NB4 (cell line): ENCODE measurements around the gene SLC9B1.

ENCODE experiments used
- DNase-seq: peaks from one replicate; pipeline ENCODE4 v3.0.0; 2010; ENCODE audit warnings: low read depth
- H3K4me3 ChIP-seq: one replicate; pipeline ENCODE4 v1.5.1; 2011; ENCODE audit warnings: mild to moderate bottlenecking, low read depth, low read length, moderate library complexity
- MYC ChIP-seq: IDR thresholded peaks from 2 replicates; pipeline ENCODE4 v1.6.1; 2011; ENCODE audit warnings: low read depth, low read length
- POLR2A ChIP-seq: IDR thresholded peaks from 2 replicates; pipeline ENCODE4 v1.6.1; 2011; ENCODE audit warnings: mild to moderate bottlenecking; ENCODE audit not compliant: insufficient read length; ENCODE audit errors: extremely low read depth
- TF ChIP-seq, protein P1 (sequence below): IDR thresholded peaks from 2 replicates; pipeline ENCODE4 v1.6.1; 2011; ENCODE audit warnings: low read depth, low read length
- TF ChIP-seq, protein P2 (sequence below): IDR thresholded peaks from one replicate; pipeline ENCODE4 v1.5.1; 2012; ENCODE audit warnings: low read depth, low read length

The SLC9B1 gene

DNA sequence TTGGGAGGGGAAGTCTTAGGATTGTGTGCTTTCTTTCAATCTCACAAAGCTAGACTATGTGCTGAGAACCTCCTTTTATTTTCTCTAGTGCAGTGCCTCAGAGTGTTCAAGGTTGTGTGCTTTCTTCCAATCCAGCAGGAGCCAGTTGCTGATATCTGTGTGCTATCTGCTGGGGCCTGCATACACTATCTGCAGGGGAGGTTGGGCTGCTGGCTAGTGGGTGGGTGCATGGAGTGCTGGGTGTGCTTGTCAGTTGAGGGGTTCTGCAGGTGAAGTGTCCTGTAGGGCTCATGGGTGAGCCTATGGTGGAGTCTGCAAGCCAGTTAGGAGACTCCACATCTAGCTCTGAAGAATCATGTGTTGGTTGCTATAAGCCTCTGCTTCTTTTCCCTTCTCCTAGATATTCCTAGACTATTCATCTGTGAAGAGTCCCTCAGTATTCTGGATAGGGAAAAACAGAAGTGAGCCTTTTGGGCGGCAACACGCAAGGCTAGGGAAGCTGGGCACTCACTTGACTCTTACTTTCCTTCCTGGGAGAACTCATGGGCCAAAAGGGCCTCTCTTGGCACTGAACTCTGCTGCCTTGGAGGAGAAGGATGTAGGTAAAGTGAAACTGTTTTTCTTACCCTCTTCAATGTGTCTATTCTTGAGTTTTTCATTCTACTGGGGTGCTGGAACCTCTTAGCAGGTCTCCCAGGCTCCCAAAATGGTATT lies 158.7 kb downstream of the SLC9B1 start:
- no peak overlapping the region for H3K4me3 ChIP-seq
- TF ChIP-seq, protein P1, sequence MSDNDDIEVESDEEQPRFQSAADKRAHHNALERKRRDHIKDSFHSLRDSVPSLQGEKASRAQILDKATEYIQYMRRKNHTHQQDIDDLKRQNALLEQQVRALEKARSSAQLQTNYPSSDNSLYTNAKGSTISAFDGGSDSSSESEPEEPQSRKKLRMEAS, result no peak
- TF ChIP-seq MYC (no peak), POLR2A (no peak)
- TF ChIP-seq, protein P2, sequence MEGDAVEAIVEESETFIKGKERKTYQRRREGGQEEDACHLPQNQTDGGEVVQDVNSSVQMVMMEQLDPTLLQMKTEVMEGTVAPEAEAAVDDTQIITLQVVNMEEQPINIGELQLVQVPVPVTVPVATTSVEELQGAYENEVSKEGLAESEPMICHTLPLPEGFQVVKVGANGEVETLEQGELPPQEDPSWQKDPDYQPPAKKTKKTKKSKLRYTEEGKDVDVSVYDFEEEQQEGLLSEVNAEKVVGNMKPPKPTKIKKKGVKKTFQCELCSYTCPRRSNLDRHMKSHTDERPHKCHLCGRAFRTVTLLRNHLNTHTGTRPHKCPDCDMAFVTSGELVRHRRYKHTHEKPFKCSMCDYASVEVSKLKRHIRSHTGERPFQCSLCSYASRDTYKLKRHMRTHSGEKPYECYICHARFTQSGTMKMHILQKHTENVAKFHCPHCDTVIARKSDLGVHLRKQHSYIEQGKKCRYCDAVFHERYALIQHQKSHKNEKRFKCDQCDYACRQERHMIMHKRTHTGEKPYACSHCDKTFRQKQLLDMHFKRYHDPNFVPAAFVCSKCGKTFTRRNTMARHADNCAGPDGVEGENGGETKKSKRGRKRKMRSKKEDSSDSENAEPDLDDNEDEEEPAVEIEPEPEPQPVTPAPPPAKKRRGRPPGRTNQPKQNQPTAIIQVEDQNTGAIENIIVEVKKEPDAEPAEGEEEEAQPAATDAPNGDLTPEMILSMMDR, result no peak
- no peak for DNase-seq

DNA sequence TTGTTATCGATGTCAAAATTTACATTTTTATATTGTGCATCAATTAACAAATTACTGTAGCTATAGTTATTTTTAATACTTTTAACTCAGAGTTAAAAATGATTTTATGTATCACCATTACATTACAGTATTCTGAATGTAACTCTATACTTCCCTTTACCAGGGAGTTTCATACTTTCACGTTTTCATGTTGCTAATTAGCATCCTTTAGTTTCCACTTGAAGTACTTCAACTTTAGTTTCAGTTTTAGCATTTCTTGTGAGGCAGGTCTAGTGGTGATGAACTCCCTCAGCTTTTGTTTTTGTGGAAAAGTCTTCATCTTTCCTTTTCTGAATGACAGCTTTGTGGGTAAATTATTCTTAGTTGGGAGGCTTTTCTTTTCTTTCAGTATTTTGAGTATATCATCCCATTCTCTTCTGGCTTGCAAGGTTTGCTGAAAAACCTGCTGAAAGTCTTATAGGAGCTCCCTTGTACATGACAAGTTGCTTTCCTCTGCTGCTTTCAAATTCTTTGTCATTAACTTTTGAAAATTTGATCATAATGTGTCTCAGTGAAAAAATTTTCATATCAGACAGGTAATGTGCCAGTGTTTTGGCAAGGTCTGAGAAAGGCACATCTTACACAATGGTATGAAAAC lies 160.6 kb downstream of the SLC9B1 start:
- DNase-seq, result no peak
- H3K4me3 ChIP-seq, result no peak overlapping the region
- TF ChIP-seq POLR2A (no peak), MYC (no peak)
- TF ChIP-seq, protein P1, result no peak
- TF ChIP-seq, protein P2, result no peak
